ENCODE data around the gene ZNF613. TPM values are rescaled to one million over a fixed set of nuclear protein-coding genes. Genes with fewer than 3 reads are reported as not detected.

ZNF613 gene
- total and polyA plus RNA-seq, 2 of the 13 experiments (the other 11 are each of a cell fraction or from before 2014, with no cell fraction given) = 3.6 to 8.3 TPM

- no peak for TF ChIP-seq ZNF75D (CRISPR knock-in tag; IDR thresholded peaks at IDR 0.05; ENCODE audit: borderline replicate concordance)
- no peak for TF ChIP-seq ZNF12 (CRISPR knock-in tag; IDR thresholded peaks at IDR 0.05)
- no peak for TF ChIP-seq ZBTB40 (IDR thresholded peaks at IDR 0.05)
- no peak for TF ChIP-seq ZBTB40 (CRISPR knock-in tag; IDR thresholded peaks at IDR 0.05)
Observed at GRCh38 chr19:51993422-51993821, 66.2 kb downstream of the ZNF613 start (continued).
